Measurements from ENCODE around the gene RNF144B. TPM values are rescaled to one million over a fixed set of nuclear protein-coding genes. Genes with fewer than 3 reads are reported as not detected.

The RNF144B gene
- total RNA-seq, 1 experiment from 2014 or later, result 8.2 TPM

DNA sequence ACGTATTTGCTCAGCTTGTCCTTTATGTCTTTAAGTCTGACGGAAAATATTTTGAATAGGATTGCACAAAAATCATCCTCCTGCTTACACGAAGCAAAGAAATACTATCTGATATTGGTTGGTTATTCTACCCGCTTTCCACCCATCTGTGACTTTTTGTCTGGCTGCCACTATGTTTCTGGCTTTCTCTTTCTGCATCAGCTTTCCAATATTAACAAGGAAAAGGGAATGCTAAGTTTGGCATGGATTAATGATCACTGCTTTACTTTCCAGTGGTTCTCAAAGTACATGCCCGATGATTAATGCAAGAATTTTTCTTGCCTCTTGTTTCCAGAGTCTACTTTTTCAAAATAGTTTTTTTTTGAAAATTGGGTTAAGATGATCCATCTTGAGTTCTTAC is 57.0 kb downstream of the RNF144B start (continued):
- TF ChIP-seq ARID4B (CRISPR knock-in tag; IDR thresholded peaks at IDR 0.05; ENCODE audit: borderline replicate concordance), result no peak
- TF ChIP-seq ZNF317 (CRISPR knock-in tag; IDR thresholded peaks at IDR 0.05; ENCODE audit: borderline replicate concordance, low read depth), result no peak

DNA sequence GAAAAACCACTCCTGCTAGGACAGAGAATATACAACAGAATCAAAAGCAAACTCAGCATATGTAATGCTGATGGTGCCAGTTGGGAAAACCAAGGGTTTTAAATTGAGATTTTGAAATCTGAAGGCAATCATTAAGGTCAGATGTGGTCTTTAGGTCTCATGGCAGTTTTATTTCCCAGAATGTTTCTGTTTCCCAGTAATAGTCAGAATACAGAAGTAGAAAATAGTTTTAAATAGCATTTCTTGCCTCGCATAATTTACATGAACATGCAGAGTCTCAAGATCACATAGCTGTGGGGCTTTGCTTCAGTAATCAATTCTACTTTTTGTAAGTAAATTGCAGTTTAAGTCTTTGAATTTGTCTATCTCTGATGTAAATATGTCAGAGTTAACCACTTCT is 58.1 kb downstream of the RNF144B start:
- ChIA-PET CTCF (no interaction called here), POLR2A (no interaction called here)
- Mint-ChIP-seq H3K27me3 (ENCODE audit: low read depth) (no peaks in the 10 kb centered on the region), H3K27ac (no peak overlapping the region), H3K36me3 (no peaks in the 10 kb centered on the region), H3K4me1 (no peaks in the 10 kb centered on the region), H3K9me3 (no peaks in the 10 kb centered on the region), H3K4me3 (no peak overlapping the region)
- DNase-seq (ENCODE audit: low spot score) (no peak), ATAC-seq (no peak)
- TF ChIP-seq, protein P1, sequence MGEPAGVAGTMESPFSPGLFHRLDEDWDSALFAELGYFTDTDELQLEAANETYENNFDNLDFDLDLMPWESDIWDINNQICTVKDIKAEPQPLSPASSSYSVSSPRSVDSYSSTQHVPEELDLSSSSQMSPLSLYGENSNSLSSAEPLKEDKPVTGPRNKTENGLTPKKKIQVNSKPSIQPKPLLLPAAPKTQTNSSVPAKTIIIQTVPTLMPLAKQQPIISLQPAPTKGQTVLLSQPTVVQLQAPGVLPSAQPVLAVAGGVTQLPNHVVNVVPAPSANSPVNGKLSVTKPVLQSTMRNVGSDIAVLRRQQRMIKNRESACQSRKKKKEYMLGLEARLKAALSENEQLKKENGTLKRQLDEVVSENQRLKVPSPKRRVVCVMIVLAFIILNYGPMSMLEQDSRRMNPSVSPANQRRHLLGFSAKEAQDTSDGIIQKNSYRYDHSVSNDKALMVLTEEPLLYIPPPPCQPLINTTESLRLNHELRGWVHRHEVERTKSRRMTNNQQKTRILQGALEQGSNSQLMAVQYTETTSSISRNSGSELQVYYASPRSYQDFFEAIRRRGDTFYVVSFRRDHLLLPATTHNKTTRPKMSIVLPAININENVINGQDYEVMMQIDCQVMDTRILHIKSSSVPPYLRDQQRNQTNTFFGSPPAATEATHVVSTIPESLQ (CRISPR knock-in tag; IDR thresholded peaks at IDR 0.05), result no peak
- TF ChIP-seq MYBL2 (CRISPR knock-in tag; IDR thresholded peaks at IDR 0.05) (no peak), FOXP4 (CRISPR knock-in tag; IDR thresholded peaks at IDR 0.05) (no peak), USF1 (CRISPR knock-in tag; IDR thresholded peaks at IDR 0.05) (no peak), ARID4B (CRISPR knock-in tag; IDR thresholded peaks at IDR 0.05; ENCODE audit: borderline replicate concordance) (no peak), E2F5 (CRISPR knock-in tag; IDR thresholded peaks at IDR 0.05) (no peak), KAT7 (CRISPR knock-in tag; IDR thresholded peaks at IDR 0.05; ENCODE audit: borderline replicate concordance) (no peak), NR3C1 (CRISPR knock-in tag; conservative IDR thresholded peaks at IDR 0.05; ENCODE audit: low read depth) (no peak), ZNF232 (CRISPR knock-in tag; IDR thresholded peaks at IDR 0.05) (no peak), SMAD4 (CRISPR knock-in tag; IDR thresholded peaks at IDR 0.05) (no peak), TCF7 (CRISPR knock-in tag; IDR thresholded peaks at IDR 0.05; ENCODE audit: low read depth) (no peak), SMAD3 (CRISPR knock-in tag; IDR thresholded peaks at IDR 0.05; ENCODE audit: borderline replicate concordance) (no peak), FOXK1 (CRISPR knock-in tag; IDR thresholded peaks at IDR 0.05) (no peak), GRHL2 (CRISPR knock-in tag; IDR thresholded peaks at IDR 0.05; ENCODE audit: insufficient replicate concordance, severe bottlenecking) (no peak)
- TF ChIP-seq, protein P2, sequence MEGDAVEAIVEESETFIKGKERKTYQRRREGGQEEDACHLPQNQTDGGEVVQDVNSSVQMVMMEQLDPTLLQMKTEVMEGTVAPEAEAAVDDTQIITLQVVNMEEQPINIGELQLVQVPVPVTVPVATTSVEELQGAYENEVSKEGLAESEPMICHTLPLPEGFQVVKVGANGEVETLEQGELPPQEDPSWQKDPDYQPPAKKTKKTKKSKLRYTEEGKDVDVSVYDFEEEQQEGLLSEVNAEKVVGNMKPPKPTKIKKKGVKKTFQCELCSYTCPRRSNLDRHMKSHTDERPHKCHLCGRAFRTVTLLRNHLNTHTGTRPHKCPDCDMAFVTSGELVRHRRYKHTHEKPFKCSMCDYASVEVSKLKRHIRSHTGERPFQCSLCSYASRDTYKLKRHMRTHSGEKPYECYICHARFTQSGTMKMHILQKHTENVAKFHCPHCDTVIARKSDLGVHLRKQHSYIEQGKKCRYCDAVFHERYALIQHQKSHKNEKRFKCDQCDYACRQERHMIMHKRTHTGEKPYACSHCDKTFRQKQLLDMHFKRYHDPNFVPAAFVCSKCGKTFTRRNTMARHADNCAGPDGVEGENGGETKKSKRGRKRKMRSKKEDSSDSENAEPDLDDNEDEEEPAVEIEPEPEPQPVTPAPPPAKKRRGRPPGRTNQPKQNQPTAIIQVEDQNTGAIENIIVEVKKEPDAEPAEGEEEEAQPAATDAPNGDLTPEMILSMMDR (IDR thresholded peaks at IDR 0.05), result no peak
- TF ChIP-seq, protein P3, sequence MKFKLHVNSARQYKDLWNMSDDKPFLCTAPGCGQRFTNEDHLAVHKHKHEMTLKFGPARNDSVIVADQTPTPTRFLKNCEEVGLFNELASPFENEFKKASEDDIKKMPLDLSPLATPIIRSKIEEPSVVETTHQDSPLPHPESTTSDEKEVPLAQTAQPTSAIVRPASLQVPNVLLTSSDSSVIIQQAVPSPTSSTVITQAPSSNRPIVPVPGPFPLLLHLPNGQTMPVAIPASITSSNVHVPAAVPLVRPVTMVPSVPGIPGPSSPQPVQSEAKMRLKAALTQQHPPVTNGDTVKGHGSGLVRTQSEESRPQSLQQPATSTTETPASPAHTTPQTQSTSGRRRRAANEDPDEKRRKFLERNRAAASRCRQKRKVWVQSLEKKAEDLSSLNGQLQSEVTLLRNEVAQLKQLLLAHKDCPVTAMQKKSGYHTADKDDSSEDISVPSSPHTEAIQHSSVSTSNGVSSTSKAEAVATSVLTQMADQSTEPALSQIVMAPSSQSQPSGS (CRISPR knock-in tag; IDR thresholded peaks at IDR 0.05; ENCODE audit: borderline replicate concordance, low read depth), result no peak

All from WTC11 (cell line).